NCI-H146 (cell line): ENCODE data around the gene QSER1.
"Not testable (repeated sequence)": the region's sequence is repeated elsewhere in the genome, so short reads cannot be mapped to it uniquely, and the experiment has no call there.

ENCODE experiments used
- DNase-seq: peaks from one replicate; lab custom pipeline; 2025; lab: John Stamatoyannopoulos, UW

The QSER1 gene

GRCh38 chr11:32892355-32893092, at the start of gene QSER1:
QSER1 (plus strand) TSS chr11:32892811; CDS start chr11:32893126, 315 bp downstream.
- peak; percentile 79 for DNase-seq

GRCh38 chr11:32843544-32843943, 49.1 kb upstream of the QSER1 start:
- DNase-seq = no peak

- DNase-seq = no peak
Measured at GRCh38 chr11:32847511-32847910, 45.1 kb upstream of the QSER1 start.

- no peak for DNase-seq
Measured at GRCh38 chr11:32849761-32850160, 42.9 kb upstream of the QSER1 start.

GRCh38 chr11:32851251-32851650, 41.4 kb upstream of the QSER1 start:
- DNase-seq = no peak

- no peak for DNase-seq
Measured at GRCh38 chr11:32852207-32852606, 40.4 kb upstream of the QSER1 start.

GRCh38 chr11:32855601-32856000, 37.0 kb upstream of the QSER1 start:
- DNase-seq = no peak

- DNase-seq = no peak
Measured at GRCh38 chr11:32858731-32859130, 33.9 kb upstream of the QSER1 start.

- no peak for DNase-seq
Measured at GRCh38 chr11:32861850-32862577, 30.6 kb upstream of the QSER1 start.

GRCh38 chr11:32864555-32864954, 28.1 kb upstream of the QSER1 start:
- no peak for DNase-seq

- DNase-seq = not testable (repeated sequence)
Measured at GRCh38 chr11:32868752-32869151, 23.9 kb upstream of the QSER1 start.

- peak; percentile 19 for DNase-seq
Measured at GRCh38 chr11:32870676-32871075, 21.9 kb upstream of the QSER1 start.

- no peak for DNase-seq
Measured at GRCh38 chr11:32874132-32874531, 18.5 kb upstream of the QSER1 start.

- no peak for DNase-seq
Measured at GRCh38 chr11:32881286-32881685, 11.3 kb upstream of the QSER1 start.

- no peak for DNase-seq
Measured at GRCh38 chr11:32883421-32883820, 9.2 kb upstream of the QSER1 start.

- no peak for DNase-seq
Measured at GRCh38 chr11:32884023-32884422, 8.6 kb upstream of the QSER1 start.

GRCh38 chr11:32884770-32885384, 7.7 kb upstream of the QSER1 start:
- no peak for DNase-seq

GRCh38 chr11:32885556-32885955, 7.1 kb upstream of the QSER1 start:
- peak; percentile 42 for DNase-seq

GRCh38 chr11:32886180-32886579, 6.4 kb upstream of the QSER1 start:
- no peak for DNase-seq

GRCh38 chr11:32887707-32888383, 4.8 kb upstream of the QSER1 start:
- peak; percentile 3 for DNase-seq

- not testable (repeated sequence) for DNase-seq
Measured at GRCh38 chr11:32888384-32888710, 4.3 kb upstream of the QSER1 start.

GRCh38 chr11:32888805-32889204, 3.8 kb upstream of the QSER1 start:
- no peak for DNase-seq
